Measurements from ENCODE around the gene GDPD3. TPM values are rescaled to one million over a fixed set of nuclear protein-coding genes. Genes with fewer than 3 reads are reported as not detected.
"Not testable (repeated sequence)": the region's sequence is repeated elsewhere in the genome, so short reads cannot be mapped to it uniquely, and the experiment has no call there.

The GDPD3 gene
- total RNA-seq, 2 experiments from 2014 or later = 4.5 to 5.7 TPM

GRCh38 chr16:30115238-30115637 is 1.9 kb upstream of the GDPD3 start:
- ATAC-seq (peak; percentile 50), DNase-seq (peak; percentile 45)
- peaks cover 12% of the 10 kb centered on the region for H3K4me1 Mint-ChIP-seq (ENCODE audit: low read depth)
- H3K27ac Mint-ChIP-seq = no peak overlapping the region
- ChIA-PET CTCF (no interaction called here), POLR2A (interaction anchor here (0.9 kb wide), 1 partner anchor 71 kb away, joined by 4 read pairs; no protein-coding TSS in a partner anchor)
- H3K36me3 Mint-ChIP-seq (ENCODE audit: low read depth) = peaks cover 13% of the 10 kb centered on the region
- TF ChIP-seq CTCF (IDR thresholded peaks at IDR 0.05) = no peak
- H3K4me3 Mint-ChIP-seq = no peak overlapping the region
- H3K27me3 Mint-ChIP-seq = no peaks in the 10 kb centered on the region
- H3K9me3 Mint-ChIP-seq = no peaks in the 10 kb centered on the region
- intact Hi-C loops (cut with micrococcal nuclease) = no loop called here

- H3K4me1 Mint-ChIP-seq (ENCODE audit: low read depth); H3K4me3 Mint-ChIP-seq; ATAC-seq; DNase-seq; H3K27ac Mint-ChIP-seq; H3K27me3 Mint-ChIP-seq; intact Hi-C loops (cut with micrococcal nuclease); POLR2A ChIA-PET; H3K9me3 Mint-ChIP-seq: not testable (repeated sequence)
- peaks cover 13% of the 10 kb centered on the region for H3K36me3 Mint-ChIP-seq (ENCODE audit: low read depth)
- CTCF ChIA-PET = interaction anchor here (5.7 kb wide), 1 partner anchor 23 kb away, joined by 36 read pairs; the partner anchor contains the start of gene TBX6
Observed at GRCh38 chr16:30114833-30115232, 1.5 kb upstream of the GDPD3 start.

GRCh38 chr16:30114411-30114810 is 1.1 kb upstream of the GDPD3 start:
- ATAC-seq (no peak), DNase-seq (no peak)
- Mint-ChIP-seq H3K4me3 (no peak overlapping the region), H3K27me3 (no peaks in the 10 kb centered on the region), H3K36me3 (ENCODE audit: low read depth) (peaks cover 12% of the 10 kb centered on the region), H3K4me1 (ENCODE audit: low read depth) (peaks cover 7% of the 10 kb centered on the region), H3K27ac (no peak overlapping the region), H3K9me3 (no peaks in the 10 kb centered on the region)
- TF ChIP-seq CTCF (IDR thresholded peaks at IDR 0.05) = no peak
- POLR2A ChIA-PET = no interaction called here
- CTCF ChIA-PET = interaction anchor here (2.8 to 5.7 kb wide), 2 partner anchors 11 to 22 kb away, joined by 21 to 36 read pairs; partner anchors contain the start of gene TBX6
- intact Hi-C loops (cut with micrococcal nuclease) = no loop called here

- TF ChIP-seq CTCF (IDR thresholded peaks at IDR 0.05) = no peak
- POLR2A ChIA-PET = interaction anchor here (0.7 to 1.0 kb wide), 3 partner anchors 8 to 48 kb away, joined by 3 to 4 read pairs (median 3); partner anchors contain the start of gene ALDOA
- Mint-ChIP-seq H3K9me3 (no peaks in the 10 kb centered on the region), H3K4me3 (no peak overlapping the region), H3K27me3 (no peaks in the 10 kb centered on the region), H3K4me1 (ENCODE audit: low read depth) (peaks cover 6% of the 10 kb centered on the region), H3K27ac (peak overlapping the region; percentile 34), H3K36me3 (ENCODE audit: low read depth) (peaks cover 8% of the 10 kb centered on the region)
- intact Hi-C loops (cut with micrococcal nuclease) = no loop called here
- DNase-seq = no peak
- no peak for ATAC-seq
- CTCF ChIA-PET = interaction anchor here (1.0 to 5.7 kb wide), 6 partner anchors 10 to 65 kb away, joined by 3 to 36 read pairs (median 12); partner anchors contain the start of gene TBX6
Observed at GRCh38 chr16:30113711-30114333, 485 bp upstream of the GDPD3 start.

GRCh38 chr16:30112197-30113030 is 923 bp downstream of the GDPD3 start:
- CTCF ChIA-PET = interaction anchor here (0.6 to 5.7 kb wide), 20 partner anchors 9 to 138 kb away, joined by 3 to 36 read pairs (median 4); partner anchors contain the start of genes C16orf92, CORO1A, MAPK3 and PPP4C
- peaks cover 7% of the 10 kb centered on the region for H3K36me3 Mint-ChIP-seq (ENCODE audit: low read depth)
- no peak overlapping the region for H3K27ac Mint-ChIP-seq
- ATAC-seq (peak; percentile 79), DNase-seq (peak; percentile 75)
- no peak overlapping the region for H3K4me3 Mint-ChIP-seq
- TF ChIP-seq CTCF (IDR thresholded peaks at IDR 0.05) = peak; percentile 92
- peaks cover 6% of the 10 kb centered on the region for H3K4me1 Mint-ChIP-seq (ENCODE audit: low read depth)
- intact Hi-C loops (cut with micrococcal nuclease) = no loop called here
- no peaks in the 10 kb centered on the region for H3K27me3 Mint-ChIP-seq
- no peaks in the 10 kb centered on the region for H3K9me3 Mint-ChIP-seq
- POLR2A ChIA-PET = interaction anchor here (0.6 to 1.4 kb wide), 9 partner anchors 9 to 260 kb away, joined by 3 to 10 read pairs (median 3); partner anchors contain the start of gene ALDOA
